HepG2 (cell line): ENCODE results near the gene ZMYM4. TPM values are rescaled to one million over a fixed set of nuclear protein-coding genes. Genes with fewer than 3 reads are reported as not detected.

Source experiments
- ATAC-seq: fragments of 200-7000 bp; cut with Tn5 transposase; 3 replicates; pipeline ENCODE4 v1.9.1; 2020; ENCODE audit warnings: mild to moderate bottlenecking, moderate library complexity
- BruUV-seq: library from RNA; stranded (reverse); fragments of 400-500 nt; replicated peaks from 2 replicates; lab custom pipeline; 2021; lab: Mats Ljungman, UMichigan
- CTCF ChIA-PET: fragments of 300-600 bp; formaldehyde crosslinking; extraction: SDS; loops from one replicate; lab custom pipeline; 2021; ENCODE audit warnings: low total read pairs, inconsistent platforms, low intra/inter-chr PET ratio; lab: Yijun Ruan, JAX
- POLR2A ChIA-PET: fragments of 350-600 bp; sonication (Branson Sonifier 250); formaldehyde crosslinking; loops from one replicate; lab custom pipeline; 2020; ENCODE audit warnings: antibody characterized with exemption, inconsistent platforms; lab: Yijun Ruan, JAX
- DNase-seq: peaks from one replicate; pipeline ENCODE4 v3.0.0-alpha.2; 2015; ENCODE audit warnings: low spot score
- FAIRE-seq: peaks from 3 replicates; lab custom pipeline; 2011; peaks lifted over from hg19 to GRCh38; lab: Jason Lieb, UNC
- H2AFZ ChIP-seq: one replicate; pipeline ENCODE4 v1.6.1; 2011; ENCODE audit warnings: low read length, inconsistent platforms
- H3K27ac ChIP-seq: fragments of 300-600 bp; 3 replicates; pipeline ENCODE4 v1.8.0; 2011; ENCODE audit warnings: mixed run types, mild to moderate bottlenecking, mixed read lengths, low read length, inconsistent platforms; ENCODE audit not compliant: insufficient read depth; ENCODE audit errors: extremely low read length
- H3K27me3 ChIP-seq, 2 experiments: fragments of 200-600 bp in 1 of 2; 2 replicates in 1 of 2; 3 replicates in 1 of 2; pipeline versions ENCODE4 v1.6.0 to v1.8.0; 2011; ENCODE audit warnings: low read length in 2 of 2, mild to moderate bottlenecking in 2 of 2, moderate library complexity in 2 of 2, inconsistent platforms in 1 of 2; ENCODE audit not compliant: insufficient read depth in 2 of 2, control insufficient read depth in 1 of 2
- H3K36me3 ChIP-seq, 2 experiments: fragments of 200-600 bp in 1 of 2; replicated peaks in 1 of 2; 2 replicates in 1 of 2; 3 replicates in 1 of 2; pipeline versions ENCODE4 v1.5.1 to v1.8.0; 2011; ENCODE audit warnings: low read length in 2 of 2, inconsistent platforms in 1 of 2; ENCODE audit not compliant: insufficient read depth in 2 of 2, control insufficient read depth in 1 of 2
- H3K4me1 ChIP-seq: 2 replicates; pipeline ENCODE4 v1.5.1; 2012; ENCODE audit warnings: low read length, inconsistent platforms; ENCODE audit not compliant: insufficient read depth
- H3K4me2 ChIP-seq: 2 replicates; pipeline ENCODE4 v1.6.0; 2011; ENCODE audit warnings: low read depth, low read length, inconsistent platforms
- H3K4me3 ChIP-seq, 3 experiments: fragments of 200-600 bp in 1 of 3; sonication (generic), shearing (Covaris generic) in 1 of 3; replicated peaks in 1 of 3; 2 replicates each; pipeline ENCODE4 v1.5.1; 2011 to 2016; ENCODE audit warnings: low read length in 3 of 3, inconsistent platforms in 2 of 3, low read depth in 2 of 3, mild to moderate bottlenecking in 2 of 3, control low read depth in 1 of 3, mixed read lengths in 1 of 3; ENCODE audit not compliant: insufficient read depth in 1 of 3
- H3K79me2 ChIP-seq: one replicate; pipeline ENCODE4 v1.6.1; 2011; ENCODE audit warnings: low read length, inconsistent platforms; ENCODE audit not compliant: insufficient read depth
- H3K9ac ChIP-seq: 2 replicates; pipeline ENCODE4 v1.6.0; 2011; ENCODE audit warnings: mild to moderate bottlenecking, low read depth, low read length, inconsistent platforms; ENCODE audit not compliant: insufficient read depth
- H3K9me3 ChIP-seq: 2 replicates; pipeline ENCODE4 v1.5.1; 2012; ENCODE audit warnings: mild to moderate bottlenecking, low read length
- H4K20me1 ChIP-seq: 2 replicates; pipeline ENCODE4 v1.6.0; 2011; ENCODE audit warnings: inconsistent platforms, mild to moderate bottlenecking, low read length, moderate library complexity; ENCODE audit not compliant: insufficient read depth
- ESRRA ChIP-seq: sonication (generic); formaldehyde crosslinking; IDR thresholded peaks from 2 replicates; pipeline ENCODE4 v1.5.1; 2020; ENCODE audit warnings: mild to moderate bottlenecking, low read depth, missing genetic modification reagents
- GLI4 ChIP-seq: sonication (generic); formaldehyde crosslinking; IDR thresholded peaks from 2 replicates; pipeline ENCODE4 v1.5.1; 2020; ENCODE audit warnings: missing genetic modification reagents, mild to moderate bottlenecking, moderate library complexity, borderline replicate concordance
- GRHL1 ChIP-seq: sonication (generic); formaldehyde crosslinking; conservative IDR thresholded peaks from 2 replicates; pipeline ENCODE4 v1.8.0; 2022; ENCODE audit warnings: missing genetic modification reagents
- HCFC1 ChIP-seq: fragments of 150-350 bp; IDR thresholded peaks from 2 replicates; pipeline ENCODE4 v1.6.1; 2014; ENCODE audit warnings: low read depth, low read length
- HMG20B ChIP-seq: conservative IDR thresholded peaks from 2 replicates; pipeline ENCODE4 v1.6.1; 2016; ENCODE audit warnings: missing genetic modification reagents, missing compliant biosample characterization
- IRF1 ChIP-seq: sonication (generic); formaldehyde crosslinking; IDR thresholded peaks from 2 replicates; pipeline ENCODE4 v1.4.0; 2020; ENCODE audit warnings: low read depth, mild to moderate bottlenecking, missing genetic modification reagents
- SKIL ChIP-seq: sonication (generic); formaldehyde crosslinking; IDR thresholded peaks from 2 replicates; pipeline ENCODE4 v1.8.0; 2022; ENCODE audit warnings: missing genetic modification reagents, mild to moderate bottlenecking, moderate library complexity, borderline replicate concordance
- ZBTB42 ChIP-seq: sonication (generic); formaldehyde crosslinking; IDR thresholded peaks from 2 replicates; pipeline ENCODE4 v1.5.0; 2020; ENCODE audit warnings: mild to moderate bottlenecking, missing genetic modification reagents
- ZFP1 ChIP-seq: IDR thresholded peaks from 2 replicates; pipeline ENCODE4 v1.6.1; 2016
- ZFP36 ChIP-seq: fragments of 150-350 bp; IDR thresholded peaks from 2 replicates; pipeline ENCODE4 v1.6.1; 2018; ENCODE audit warnings: borderline replicate concordance, low read length, low read depth; ENCODE audit not compliant: partially characterized antibody
- ZNF124 ChIP-seq: sonication (generic); formaldehyde crosslinking; IDR thresholded peaks from 2 replicates; pipeline ENCODE4 v1.4.0; 2020; ENCODE audit warnings: missing genetic modification reagents
- ZNF629 ChIP-seq: sonication (generic); formaldehyde crosslinking; conservative IDR thresholded peaks from 2 replicates; pipeline ENCODE4 v1.5.0; 2020; ENCODE audit warnings: missing genetic modification reagents
- in situ Hi-C: cut with HindIII; loops from 2 replicates; pipeline ENCODE4 v1.10.0; 2017; ENCODE audit warnings: low pct_unique_long_range_greater_than_20kb; ENCODE audit not compliant: extremely low pct_ligation_motif_present
- intact Hi-C: fragments of 100-400 bp; cut with micrococcal nuclease; formaldehyde crosslinking; loops from one replicate; pipeline ENCODE4 v1.10.0; 2022; ENCODE audit not compliant: unreplicated experiment
- polyA plus RNA-seq, 8 experiments: library from polyadenylated mRNA; depleted of rRNA in 3 of 8; stranded (reverse) in 7 of 8; unstranded in 1 of 8; fragments of >200 nt; fragmentation: Illumina TruSeq in 4 of 8; extraction: Trizol in 4 of 8; gene quantifications; 2 replicates each; pipeline versions ENCODE4 v1.2.1 to v1.2.3, GENCODE V29; 2011 to 2016; ENCODE audit warnings: low read depth in 4 of 8, missing spikeins in 1 of 8, mixed read lengths in 1 of 8; ENCODE audit not compliant: insufficient read depth in 1 of 8
- total RNA-seq, 5 experiments: library from RNA; depleted of rRNA; stranded (reverse); fragments of >200 nt; fragmentation: Illumina TruSeq; extraction: Trizol; gene quantifications; 2 replicates each; pipeline ENCODE4 v1.2.3, GENCODE V29; 2016; ENCODE audit warnings: low read depth in 1 of 5

Gene ZMYM4
- total and polyA plus RNA-seq, 2 of the 13 experiments (the other 11 are each of a cell fraction or from before 2014, with no cell fraction given) = 13.9 to 37.6 TPM

- Histone ChIP-seq H3K4me1 (no peaks in the 10 kb centered on the region), H3K9ac (no peak overlapping the region), H3K4me2 (no peak overlapping the region), H3K4me3 (no peak overlapping the region), H3K27me3 (no peaks in the 10 kb centered on the region), H3K79me2 (no peaks in the 10 kb centered on the region), H2AFZ (no peak overlapping the region), H3K36me3 (peaks cover 0 to 3% of the 10 kb centered on the region in 2 experiments; a peak in 1 of 5 replicates), H3K9me3 (no peaks in the 10 kb centered on the region), H3K27ac (no peak overlapping the region), H4K20me1 (no peaks in the 10 kb centered on the region)
- DNase-seq (no peak), FAIRE-seq (no peak), ATAC-seq (no peak)
- intact Hi-C loops (no loop called here), in situ Hi-C loops (no loop called here)
- BruUV-seq = no TSS peak
- POLR2A ChIA-PET = interaction anchor here (1.2 kb wide), 1 partner anchor 185 kb away, joined by 3 read pairs; the partner anchor contains the start of gene SFPQ
- CTCF ChIA-PET = no interaction called here
- TF ChIP-seq ZFP36 = no peak
- no peak for TF ChIP-seq HCFC1
- no peak for TF ChIP-seq GLI4 (CRISPR knock-in tag)
- no peak for TF ChIP-seq ESRRA (CRISPR knock-in tag)
- TF ChIP-seq SKIL = no peak
- TF ChIP-seq ZNF124 = no peak
- TF ChIP-seq ZBTB42 (CRISPR knock-in tag) = no peak
- TF ChIP-seq IRF1 (CRISPR knock-in tag) = no peak
- no peak for TF ChIP-seq HMG20B (CRISPR knock-in tag)
- TF ChIP-seq GRHL1 (CRISPR knock-in tag) = no peak
- TF ChIP-seq ZFP1 (CRISPR knock-in tag) = no peak
- no peak for TF ChIP-seq ZNF629 (CRISPR knock-in tag)
Measured at GRCh38 chr1:35377555-35377954, 109.0 kb downstream of the ZMYM4 start.
